Neural crest cell (in vitro differentiated cells): Measurements from ENCODE around the gene TYW1B. TPM values are rescaled to one million over a fixed set of nuclear protein-coding genes. Genes with fewer than 3 reads are reported as not detected.
"Not testable (repeated sequence)": the region's sequence is repeated elsewhere in the genome, so short reads cannot be mapped to it uniquely, and the experiment has no call there.

Experiments used
- DNase-seq: peaks from one replicate; pipeline ENCODE4 v3.0.0; 2021; ENCODE audit warnings: low read depth, mixed read lengths, low spot score
- H3K27ac Mint-ChIP-seq: one replicate; pipeline ENCODE4 v1.8.0; 2021; ENCODE audit warnings: mild to moderate bottlenecking, mixed read lengths; ENCODE audit not compliant: unreplicated experiment
- H3K27me3 Mint-ChIP-seq: 2 replicates; pipeline ENCODE4 v1.8.0; 2021; ENCODE audit warnings: low read depth, mild to moderate bottlenecking, mixed read lengths
- H3K36me3 Mint-ChIP-seq: 2 replicates; pipeline ENCODE4 v1.8.0; 2021; ENCODE audit warnings: low read depth, mild to moderate bottlenecking, mixed read lengths
- H3K4me1 Mint-ChIP-seq: 2 replicates; pipeline ENCODE4 v1.8.0; 2021; ENCODE audit warnings: mixed read lengths
- H3K4me3 Mint-ChIP-seq: one replicate; pipeline ENCODE4 v1.8.0; 2021; ENCODE audit warnings: mild to moderate bottlenecking, mixed read lengths
- H3K9me3 Mint-ChIP-seq: 2 replicates; pipeline ENCODE4 v1.8.0; 2021; ENCODE audit warnings: mixed read lengths
- total RNA-seq: library from RNA; stranded (reverse); gene quantifications from 2 replicates; pipeline ENCODE4 v1.2.1, GENCODE V29; 2021
- TF ChIP-seq, protein P1 (sequence below): fragments of 200-600 bp; sonication (generic); conservative IDR thresholded peaks from 2 replicates; pipeline ENCODE4 v1.5.0; 2021; ENCODE audit warnings: antibody characterized with exemption, mild to moderate bottlenecking

Gene TYW1B
- total RNA-seq, 1 donor from 2014 or later: 2.7 TPM

DNA sequence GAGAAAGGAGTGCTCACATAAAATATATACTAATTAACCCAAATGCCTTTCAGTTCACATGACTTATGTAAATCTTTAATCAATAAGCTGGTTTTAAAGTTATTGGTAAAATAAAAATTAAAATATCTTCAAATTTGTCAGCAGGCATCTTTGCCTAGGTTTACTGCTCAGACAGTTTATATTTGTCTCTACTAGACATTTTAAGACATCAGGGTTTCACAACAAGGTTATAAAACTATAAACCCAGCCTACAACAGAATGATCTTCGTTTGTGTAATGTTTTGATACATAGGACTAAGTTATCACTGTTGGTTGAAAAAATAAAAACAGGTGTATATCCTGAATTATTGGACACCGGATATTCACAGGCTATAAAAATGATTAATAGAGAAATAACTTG is 67.4 kb downstream of the TYW1B start:
- H3K9me3 Mint-ChIP-seq: peaks cover 2% of the 10 kb centered on the region
- DNase-seq: no peak
- H3K4me1 Mint-ChIP-seq: no peaks in the 10 kb centered on the region
- no peak overlapping the region for H3K27ac Mint-ChIP-seq
- H3K4me3 Mint-ChIP-seq: no peak overlapping the region
- H3K36me3 Mint-ChIP-seq: peaks cover 30% of the 10 kb centered on the region
- TF ChIP-seq, protein P1, sequence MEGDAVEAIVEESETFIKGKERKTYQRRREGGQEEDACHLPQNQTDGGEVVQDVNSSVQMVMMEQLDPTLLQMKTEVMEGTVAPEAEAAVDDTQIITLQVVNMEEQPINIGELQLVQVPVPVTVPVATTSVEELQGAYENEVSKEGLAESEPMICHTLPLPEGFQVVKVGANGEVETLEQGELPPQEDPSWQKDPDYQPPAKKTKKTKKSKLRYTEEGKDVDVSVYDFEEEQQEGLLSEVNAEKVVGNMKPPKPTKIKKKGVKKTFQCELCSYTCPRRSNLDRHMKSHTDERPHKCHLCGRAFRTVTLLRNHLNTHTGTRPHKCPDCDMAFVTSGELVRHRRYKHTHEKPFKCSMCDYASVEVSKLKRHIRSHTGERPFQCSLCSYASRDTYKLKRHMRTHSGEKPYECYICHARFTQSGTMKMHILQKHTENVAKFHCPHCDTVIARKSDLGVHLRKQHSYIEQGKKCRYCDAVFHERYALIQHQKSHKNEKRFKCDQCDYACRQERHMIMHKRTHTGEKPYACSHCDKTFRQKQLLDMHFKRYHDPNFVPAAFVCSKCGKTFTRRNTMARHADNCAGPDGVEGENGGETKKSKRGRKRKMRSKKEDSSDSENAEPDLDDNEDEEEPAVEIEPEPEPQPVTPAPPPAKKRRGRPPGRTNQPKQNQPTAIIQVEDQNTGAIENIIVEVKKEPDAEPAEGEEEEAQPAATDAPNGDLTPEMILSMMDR: no peak
- no peaks in the 10 kb centered on the region for H3K27me3 Mint-ChIP-seq

DNA sequence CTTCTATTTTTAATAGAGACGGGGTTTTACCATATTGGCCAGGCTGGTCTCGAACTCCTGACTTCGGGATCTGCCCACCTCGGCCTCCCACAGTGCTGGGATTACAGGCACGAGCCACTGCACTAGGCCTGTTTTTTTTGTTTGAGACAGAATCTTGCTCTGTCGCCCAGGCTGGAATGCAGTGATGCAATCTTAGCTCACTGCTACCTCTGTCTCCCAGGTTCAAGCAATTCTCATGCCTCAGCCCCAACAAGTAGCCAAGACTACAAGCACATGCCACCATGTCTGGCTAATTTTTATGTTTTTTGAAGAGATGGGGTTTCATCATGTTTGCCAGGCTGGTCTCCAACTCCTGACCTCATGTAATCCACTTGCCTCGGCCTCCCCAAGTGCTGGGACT is 73.7 kb downstream of the TYW1B start:
- H3K27ac Mint-ChIP-seq: peak overlapping the region; percentile 81

GRCh38 chr7:72753781-72754180 is 74.2 kb downstream of the TYW1B start:
- Mint-ChIP-seq H3K4me3 (no peak overlapping the region), H3K36me3 (peaks cover 15% of the 10 kb centered on the region), H3K27ac (peak overlapping the region; percentile 81), H3K4me1 (peaks cover 5% of the 10 kb centered on the region), H3K27me3 (no peaks in the 10 kb centered on the region), H3K9me3 (peaks cover 2% of the 10 kb centered on the region)
- TF ChIP-seq, protein P1: no peak
- DNase-seq: no peak

More for the DNA sequence above, 73.7 kb downstream of the TYW1B start:
- no peak for DNase-seq
- Mint-ChIP-seq H3K36me3 (peaks cover 17% of the 10 kb centered on the region), H3K4me3 (no peak overlapping the region), H3K27me3 (no peaks in the 10 kb centered on the region), H3K4me1 (peaks cover 5% of the 10 kb centered on the region), H3K9me3 (peaks cover 2% of the 10 kb centered on the region)
- TF ChIP-seq, protein P1: no peak

GRCh38 chr7:72753229-72753628 is 74.8 kb downstream of the TYW1B start:
- H3K36me3 Mint-ChIP-seq: peaks cover 10% of the 10 kb centered on the region
- DNase-seq, H3K27ac Mint-ChIP-seq, H3K4me1 Mint-ChIP-seq, H3K4me3 Mint-ChIP-seq, H3K9me3 Mint-ChIP-seq, H3K27me3 Mint-ChIP-seq: not testable (repeated sequence)

- Mint-ChIP-seq H3K4me3 (no peak overlapping the region), H3K9me3 (peaks cover 2% of the 10 kb centered on the region)
Observed at GRCh38 chr7:72751978-72752377, 76.0 kb downstream of the TYW1B start.

GRCh38 chr7:72751378-72751777 is 76.6 kb downstream of the TYW1B start:
- no peaks in the 10 kb centered on the region for H3K9me3 Mint-ChIP-seq
- H3K27ac Mint-ChIP-seq: no peak overlapping the region
- TF ChIP-seq, protein P1: no peak
- peaks cover 11% of the 10 kb centered on the region for H3K36me3 Mint-ChIP-seq
- peaks cover 6% of the 10 kb centered on the region for H3K4me1 Mint-ChIP-seq
- DNase-seq: no peak
- no peaks in the 10 kb centered on the region for H3K27me3 Mint-ChIP-seq
- no peak overlapping the region for H3K4me3 Mint-ChIP-seq

More at GRCh38 chr7:72751978-72752377, 76.0 kb downstream of the TYW1B start:
- Mint-ChIP-seq H3K4me1 (peaks cover 5% of the 10 kb centered on the region), H3K27ac (no peak overlapping the region), H3K27me3 (no peaks in the 10 kb centered on the region), H3K36me3 (peaks cover 13% of the 10 kb centered on the region)
- TF ChIP-seq, protein P1: peak; percentile 37
- DNase-seq: peak; percentile 10

DNA sequence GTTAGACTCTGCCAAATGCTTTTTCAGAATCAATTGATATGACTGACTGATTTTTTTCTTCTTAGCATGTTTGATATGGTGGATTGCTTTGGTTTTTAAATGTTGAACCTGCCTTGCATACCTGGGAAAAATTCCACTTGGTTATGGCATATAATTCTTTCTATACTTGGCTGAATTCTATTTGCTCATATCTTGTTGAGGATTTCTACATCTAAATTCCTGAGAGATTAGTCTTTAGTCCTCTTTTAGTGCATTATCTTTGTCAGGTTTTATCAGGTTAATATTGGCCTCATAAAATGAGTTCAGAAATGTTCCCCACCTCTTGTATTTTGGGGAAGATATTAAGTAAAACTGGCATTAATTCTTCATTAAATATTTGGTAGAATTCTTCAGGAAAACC is 79.4 kb downstream of the TYW1B start:
- not testable (repeated sequence) for H3K9me3 Mint-ChIP-seq, H3K36me3 Mint-ChIP-seq, H3K4me1 Mint-ChIP-seq, DNase-seq, H3K27ac Mint-ChIP-seq, H3K4me3 Mint-ChIP-seq, H3K27me3 Mint-ChIP-seq

DNA sequence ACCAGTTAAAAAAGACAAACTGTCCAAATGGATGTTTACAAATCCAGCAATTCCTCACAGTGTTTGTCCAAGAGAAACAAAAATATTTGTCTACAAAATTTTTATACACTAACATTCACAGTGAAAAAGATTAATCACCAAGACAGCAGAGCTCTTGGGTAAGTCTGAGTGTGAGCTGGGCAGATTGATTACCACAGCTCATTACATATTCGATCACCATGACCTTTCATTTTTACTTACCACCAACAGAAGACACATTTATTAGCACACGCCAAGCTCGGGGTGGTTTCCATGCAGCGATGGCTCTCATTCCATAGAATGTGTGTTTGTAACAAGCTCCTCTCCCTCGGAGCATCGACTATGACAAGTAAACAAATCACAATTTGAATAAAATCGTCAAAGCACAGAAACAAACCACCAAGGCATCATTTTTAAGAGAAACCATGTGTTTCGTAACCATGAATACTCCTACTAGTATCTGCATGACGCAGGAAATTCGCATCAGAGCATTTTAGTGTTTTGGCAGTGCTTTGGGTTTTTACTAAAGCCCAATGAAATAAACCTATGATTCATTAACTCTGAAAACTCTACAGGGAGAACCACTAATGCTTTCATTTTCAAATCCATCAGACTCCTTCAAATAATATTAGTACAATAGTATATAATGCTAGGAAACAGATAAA is 83.6 kb downstream of the TYW1B start:
- H3K4me1 Mint-ChIP-seq, H3K27ac Mint-ChIP-seq, H3K27me3 Mint-ChIP-seq, H3K4me3 Mint-ChIP-seq, H3K9me3 Mint-ChIP-seq, DNase-seq: not testable (repeated sequence)
- peaks cover 27% of the 10 kb centered on the region for H3K36me3 Mint-ChIP-seq

GRCh38 chr7:72743801-72744200 is 84.2 kb downstream of the TYW1B start:
- peaks cover 27% of the 10 kb centered on the region for H3K36me3 Mint-ChIP-seq
- H3K27ac Mint-ChIP-seq, H3K4me1 Mint-ChIP-seq, H3K9me3 Mint-ChIP-seq, H3K4me3 Mint-ChIP-seq, H3K27me3 Mint-ChIP-seq, DNase-seq: not testable (repeated sequence)
